ENCODE measurements around the gene ZNF436. TPM values are rescaled to one million over a fixed set of nuclear protein-coding genes. Genes with fewer than 3 reads are reported as not detected.

ZNF436 gene
- total RNA-seq, 1 donor from 2014 or later = 13.3 TPM

DNA sequence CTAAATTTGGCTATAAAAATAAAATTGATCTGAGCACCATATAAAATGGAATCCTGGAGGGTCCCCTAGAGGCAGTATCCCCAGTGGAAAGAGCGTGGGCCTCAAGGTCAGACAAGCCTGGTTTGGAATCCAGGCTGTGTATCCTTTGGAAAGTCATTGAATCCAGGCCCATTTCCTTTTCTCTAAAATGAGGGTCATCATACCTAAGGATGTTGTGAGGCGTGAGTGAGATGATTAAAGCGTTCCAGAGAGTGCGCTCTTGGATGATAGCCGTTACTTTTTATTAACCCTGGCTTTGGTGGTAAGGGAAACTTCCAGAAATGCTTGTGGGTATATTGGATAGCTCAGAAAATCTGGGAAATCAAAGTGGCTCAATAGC is 683 bp upstream of the ZNF436 start:
- Mint-ChIP-seq H3K4me1 (ENCODE audit: low read depth, unreplicated experiment) (peaks cover 21% of the 10 kb centered on the region), H3K36me3 (ENCODE audit: unreplicated experiment) (peaks cover 36% of the 10 kb centered on the region), H3K4me3 (ENCODE audit: unreplicated experiment) (peak overlapping the region; percentile 96), H3K27me3 (ENCODE audit: unreplicated experiment) (peaks cover 10% of the 10 kb centered on the region), H3K27ac (ENCODE audit: unreplicated experiment) (peak overlapping the region; percentile 98), H3K9me3 (ENCODE audit: unreplicated experiment) (peaks cover 16% of the 10 kb centered on the region)
- TF ChIP-seq, protein P1, sequence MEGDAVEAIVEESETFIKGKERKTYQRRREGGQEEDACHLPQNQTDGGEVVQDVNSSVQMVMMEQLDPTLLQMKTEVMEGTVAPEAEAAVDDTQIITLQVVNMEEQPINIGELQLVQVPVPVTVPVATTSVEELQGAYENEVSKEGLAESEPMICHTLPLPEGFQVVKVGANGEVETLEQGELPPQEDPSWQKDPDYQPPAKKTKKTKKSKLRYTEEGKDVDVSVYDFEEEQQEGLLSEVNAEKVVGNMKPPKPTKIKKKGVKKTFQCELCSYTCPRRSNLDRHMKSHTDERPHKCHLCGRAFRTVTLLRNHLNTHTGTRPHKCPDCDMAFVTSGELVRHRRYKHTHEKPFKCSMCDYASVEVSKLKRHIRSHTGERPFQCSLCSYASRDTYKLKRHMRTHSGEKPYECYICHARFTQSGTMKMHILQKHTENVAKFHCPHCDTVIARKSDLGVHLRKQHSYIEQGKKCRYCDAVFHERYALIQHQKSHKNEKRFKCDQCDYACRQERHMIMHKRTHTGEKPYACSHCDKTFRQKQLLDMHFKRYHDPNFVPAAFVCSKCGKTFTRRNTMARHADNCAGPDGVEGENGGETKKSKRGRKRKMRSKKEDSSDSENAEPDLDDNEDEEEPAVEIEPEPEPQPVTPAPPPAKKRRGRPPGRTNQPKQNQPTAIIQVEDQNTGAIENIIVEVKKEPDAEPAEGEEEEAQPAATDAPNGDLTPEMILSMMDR (IDR thresholded peaks at IDR 0.05; ENCODE audit: partially characterized antibody, unreplicated experiment) = no peak
- no peak for DNase-seq

GRCh38 chr1:23368562-23369334 is 888 bp downstream of the ZNF436 start:
- TF ChIP-seq, protein P1 (IDR thresholded peaks at IDR 0.05; ENCODE audit: partially characterized antibody, unreplicated experiment) = no peak
- Mint-ChIP-seq H3K4me3 (ENCODE audit: unreplicated experiment) (peak overlapping the region; percentile 96), H3K9me3 (ENCODE audit: unreplicated experiment) (peaks cover 21% of the 10 kb centered on the region), H3K27me3 (ENCODE audit: unreplicated experiment) (peaks cover 10% of the 10 kb centered on the region), H3K36me3 (ENCODE audit: unreplicated experiment) (peaks cover 36% of the 10 kb centered on the region), H3K27ac (ENCODE audit: unreplicated experiment) (peak overlapping the region; percentile 98), H3K4me1 (ENCODE audit: low read depth, unreplicated experiment) (peaks cover 21% of the 10 kb centered on the region)
- DNase-seq = peak; percentile 97

DNA sequence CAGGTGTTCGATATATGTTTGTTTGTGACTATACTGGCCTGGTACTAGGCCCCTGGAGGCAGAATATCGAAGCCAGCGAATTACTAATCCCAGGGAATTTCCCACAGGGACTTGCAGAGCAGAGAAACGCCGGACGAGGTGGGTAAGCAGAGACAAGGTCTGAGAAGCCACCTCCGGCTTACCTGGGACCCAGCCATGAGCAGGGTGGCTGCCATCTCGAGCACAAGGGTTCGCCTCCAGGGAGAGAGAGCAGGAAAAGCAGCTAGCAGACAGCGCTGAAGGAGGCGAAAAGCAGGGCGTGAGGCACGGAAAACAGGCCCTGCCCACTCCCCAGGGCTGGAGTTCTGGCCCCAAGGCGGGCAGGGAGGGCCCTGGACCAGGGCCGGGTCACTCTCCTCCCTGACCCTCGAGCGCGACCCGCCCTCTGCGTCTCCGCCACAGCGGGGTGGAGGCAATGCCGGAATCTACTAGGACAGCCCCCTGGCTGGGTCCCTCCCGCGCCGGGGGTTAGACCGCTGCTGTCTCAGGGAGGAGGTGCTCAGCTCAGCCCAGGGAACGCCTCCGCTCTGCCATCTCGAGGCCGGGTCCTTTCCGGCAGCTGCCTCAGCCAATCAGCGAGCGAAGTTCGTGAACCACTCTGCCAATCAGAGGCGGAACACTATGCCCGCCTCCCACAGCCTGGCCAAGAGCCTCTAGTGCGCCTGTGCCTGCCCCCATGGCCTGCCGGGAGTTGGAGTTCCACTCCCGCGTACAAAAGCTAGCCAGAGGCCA is 1.7 kb downstream of the ZNF436 start:
- peak; percentile 98 for DNase-seq
- peaks cover 44% of the 10 kb centered on the region for H3K36me3 Mint-ChIP-seq (ENCODE audit: unreplicated experiment)
- peaks cover 26% of the 10 kb centered on the region for H3K9me3 Mint-ChIP-seq (ENCODE audit: unreplicated experiment)
- peaks cover 21% of the 10 kb centered on the region for H3K4me1 Mint-ChIP-seq (ENCODE audit: low read depth, unreplicated experiment)
- H3K27me3 Mint-ChIP-seq (ENCODE audit: unreplicated experiment) = peaks cover 10% of the 10 kb centered on the region
- TF ChIP-seq, protein P1 (IDR thresholded peaks at IDR 0.05; ENCODE audit: partially characterized antibody, unreplicated experiment) = no peak
- peak overlapping the region; percentile 96 for H3K4me3 Mint-ChIP-seq (ENCODE audit: unreplicated experiment)
- H3K27ac Mint-ChIP-seq (ENCODE audit: unreplicated experiment) = peak overlapping the region; percentile 98

- H3K9me3 Mint-ChIP-seq (ENCODE audit: unreplicated experiment) = peaks cover 30% of the 10 kb centered on the region
- TF ChIP-seq, protein P1 (IDR thresholded peaks at IDR 0.05; ENCODE audit: partially characterized antibody, unreplicated experiment) = no peak
- peak overlapping the region; percentile 96 for H3K4me3 Mint-ChIP-seq (ENCODE audit: unreplicated experiment)
- DNase-seq = no peak
- H3K27me3 Mint-ChIP-seq (ENCODE audit: unreplicated experiment) = peaks cover 10% of the 10 kb centered on the region
- peaks cover 48% of the 10 kb centered on the region for H3K36me3 Mint-ChIP-seq (ENCODE audit: unreplicated experiment)
- H3K27ac Mint-ChIP-seq (ENCODE audit: unreplicated experiment) = peak overlapping the region; percentile 86
- H3K4me1 Mint-ChIP-seq (ENCODE audit: low read depth, unreplicated experiment) = peaks cover 19% of the 10 kb centered on the region
These were observed 2.2 kb downstream of the ZNF436 start for GRCh38 chr1:23367451-23367790.

- TF ChIP-seq, protein P1 (IDR thresholded peaks at IDR 0.05; ENCODE audit: partially characterized antibody, unreplicated experiment) = no peak
- H3K4me3 Mint-ChIP-seq (ENCODE audit: unreplicated experiment) = peak overlapping the region; percentile 96
- H3K27me3 Mint-ChIP-seq (ENCODE audit: unreplicated experiment) = peaks cover 10% of the 10 kb centered on the region
- peaks cover 30% of the 10 kb centered on the region for H3K9me3 Mint-ChIP-seq (ENCODE audit: unreplicated experiment)
- DNase-seq = no peak
- H3K27ac Mint-ChIP-seq (ENCODE audit: unreplicated experiment) = no peak overlapping the region
- peaks cover 11% of the 10 kb centered on the region for H3K4me1 Mint-ChIP-seq (ENCODE audit: low read depth, unreplicated experiment)
- peaks cover 50% of the 10 kb centered on the region for H3K36me3 Mint-ChIP-seq (ENCODE audit: unreplicated experiment)
These were observed 3.0 kb downstream of the ZNF436 start for GRCh38 chr1:23366598-23366997.
